HTERT RPE-1 (cell line): Measurements from ENCODE around the gene TRDMT1.

Experiments
- in situ Hi-C: fragments of 300-500 bp; cut with MboI; formaldehyde crosslinking; loops from 4 replicates; pipeline ENCODE4 v1.14.3; 2020; ENCODE audit warnings: low sequenced_read_pairs

The TRDMT1 gene

GRCh38 chr10:17178006-17178405 is 23.5 kb downstream of the TRDMT1 start:
- in situ Hi-C loops: no loop called here

- in situ Hi-C loops: no loop called here
Measured at GRCh38 chr10:17177014-17177413, 24.5 kb downstream of the TRDMT1 start.

GRCh38 chr10:17176091-17176490 is 25.4 kb downstream of the TRDMT1 start:
- in situ Hi-C loops: no loop called here

GRCh38 chr10:17175551-17175950 is 25.9 kb downstream of the TRDMT1 start:
- in situ Hi-C loops: no loop called here

GRCh38 chr10:17174626-17175025 is 26.8 kb downstream of the TRDMT1 start:
- in situ Hi-C loops: no loop called here

- in situ Hi-C loops: no loop called here
Measured at GRCh38 chr10:17171141-17171641, 30.3 kb downstream of the TRDMT1 start.

- in situ Hi-C loops: no loop called here
Measured at GRCh38 chr10:17169803-17170202, 31.7 kb downstream of the TRDMT1 start.

- in situ Hi-C loops: no loop called here
Measured at GRCh38 chr10:17166699-17167098, 34.8 kb downstream of the TRDMT1 start.

- in situ Hi-C loops: no loop called here
Measured at GRCh38 chr10:17162828-17163227, 38.6 kb downstream of the TRDMT1 start.

- in situ Hi-C loops: no loop called here
Measured at GRCh38 chr10:17161775-17162174, 39.7 kb downstream of the TRDMT1 start.

- in situ Hi-C loops: no loop called here
Measured at GRCh38 chr10:17157024-17157423, 44.4 kb downstream of the TRDMT1 start.

GRCh38 chr10:17155826-17156225 is 45.6 kb downstream of the TRDMT1 start:
- in situ Hi-C loops: no loop called here

- in situ Hi-C loops: no loop called here
Measured at GRCh38 chr10:17154116-17154515, 47.4 kb downstream of the TRDMT1 start.

GRCh38 chr10:17153321-17153720 is 48.2 kb downstream of the TRDMT1 start:
- in situ Hi-C loops: no loop called here

- in situ Hi-C loops: no loop called here
Measured at GRCh38 chr10:17151716-17152115, 49.8 kb downstream of the TRDMT1 start.

- in situ Hi-C loops: no loop called here
Measured at GRCh38 chr10:17147884-17148489, 53.5 kb downstream of the TRDMT1 start.

GRCh38 chr10:17146892-17147291 is 54.6 kb downstream of the TRDMT1 start:
- in situ Hi-C loops: no loop called here

- in situ Hi-C loops: no loop called here
Measured at GRCh38 chr10:17145239-17145638, 56.2 kb downstream of the TRDMT1 start.

GRCh38 chr10:17144757-17145156 is 56.7 kb downstream of the TRDMT1 start:
- in situ Hi-C loops: no loop called here

- in situ Hi-C loops: no loop called here
Measured at GRCh38 chr10:17144032-17144431, 57.4 kb downstream of the TRDMT1 start.

- in situ Hi-C loops: no loop called here
Measured at GRCh38 chr10:17143055-17143690, 58.3 kb downstream of the TRDMT1 start.

- in situ Hi-C loops: no loop called here
Measured at GRCh38 chr10:17141504-17142229, 59.8 kb downstream of the TRDMT1 start.
